WTC11 (cell line): Measurements from ENCODE around the gene IL7R. TPM values are rescaled to one million over a fixed set of nuclear protein-coding genes. Genes with fewer than 3 reads are reported as not detected.
"Not testable (repeated sequence)": the region's sequence is repeated elsewhere in the genome, so short reads cannot be mapped to it uniquely, and the experiment has no call there.

Source experiments
- ATAC-seq: fragments of 200-7000 bp; cut with Tn5 transposase; 2 replicates; pipeline ENCODE4 v1.10.0; 2021; ENCODE audit warnings: mild to moderate bottlenecking, moderate library complexity
- CTCF ChIA-PET: fragments of 300-600 bp; sonication (Branson Sonifier 250); formaldehyde crosslinking; loops from one replicate; lab custom pipeline; 2021; ENCODE audit warnings: antibody characterized with exemption; lab: Charles Lee
- POLR2A ChIA-PET: fragments of 350-600 bp; sonication (Branson Sonifier 250); formaldehyde crosslinking; loops from one replicate; lab custom pipeline; 2021; ENCODE audit warnings: antibody characterized with exemption; lab: Charles Lee
- DNase-seq: peaks from one replicate; pipeline ENCODE4 v3.0.0; 2021; ENCODE audit warnings: low spot score
- H3K27ac Mint-ChIP-seq: 2 replicates; pipeline ENCODE4 v1.8.0; 2021; ENCODE audit warnings: mixed read lengths
- H3K27me3 Mint-ChIP-seq: 2 replicates; pipeline ENCODE4 v1.8.0; 2021; ENCODE audit warnings: low read depth, mild to moderate bottlenecking, moderate library complexity, mixed read lengths
- H3K36me3 Mint-ChIP-seq: 2 replicates; pipeline ENCODE4 v1.8.0; 2021; ENCODE audit warnings: mixed read lengths
- H3K4me1 Mint-ChIP-seq: 2 replicates; pipeline ENCODE4 v1.8.0; 2022; ENCODE audit warnings: mixed read lengths
- H3K4me3 Mint-ChIP-seq: 2 replicates; pipeline ENCODE4 v1.8.0; 2021; ENCODE audit warnings: mild to moderate bottlenecking, moderate library complexity, mixed read lengths
- H3K9me3 Mint-ChIP-seq: 2 replicates; pipeline ENCODE4 v1.8.0; 2021; ENCODE audit warnings: mixed read lengths
- ATF6 ChIP-seq: sonication (generic); formaldehyde crosslinking; IDR thresholded peaks from 2 replicates; pipeline ENCODE4 v1.8.1; 2023; ENCODE audit warnings: mild to moderate bottlenecking, missing genetic modification reagents
- CTCF ChIP-seq: fragments of 200-600 bp; IDR thresholded peaks from 2 replicates; pipeline ENCODE4 v1.8.0; 2022; ENCODE audit warnings: antibody characterized with exemption
- E2F1 ChIP-seq: sonication (generic); formaldehyde crosslinking; IDR thresholded peaks from 2 replicates; pipeline ENCODE4 v1.8.0; 2022; ENCODE audit warnings: mild to moderate bottlenecking, missing genetic modification reagents
- ELF4 ChIP-seq: sonication (generic); formaldehyde crosslinking; IDR thresholded peaks from 2 replicates; pipeline ENCODE4 v1.8.1; 2022; ENCODE audit warnings: low read depth, mild to moderate bottlenecking, moderate library complexity, missing genetic modification reagents
- EMX1 ChIP-seq: fragments of 250-450 bp; sonication (Bioruptor Pico); IDR thresholded peaks from 2 replicates; pipeline ENCODE4 v1.8.0; 2021; ENCODE audit warnings: mild to moderate bottlenecking
- FOXJ3 ChIP-seq: sonication (generic); formaldehyde crosslinking; IDR thresholded peaks from 2 replicates; pipeline ENCODE4 v1.9.0; 2021; ENCODE audit warnings: missing genetic modification reagents, mild to moderate bottlenecking, borderline replicate concordance
- GTF2I ChIP-seq: fragments of 250-450 bp; sonication (Bioruptor Pico); conservative IDR thresholded peaks from 2 replicates; pipeline ENCODE4 v1.4.0; 2021; ENCODE audit warnings: mild to moderate bottlenecking
- HMGA2 ChIP-seq: fragments of 250-450 bp; sonication (Bioruptor Pico); IDR thresholded peaks from 2 replicates; pipeline ENCODE4 v1.4.0; 2021; ENCODE audit warnings: mild to moderate bottlenecking, moderate library complexity
- IRF2 ChIP-seq: sonication (generic); formaldehyde crosslinking; IDR thresholded peaks from 2 replicates; pipeline ENCODE4 v1.8.0; 2022; ENCODE audit warnings: low read depth, missing genetic modification reagents, borderline replicate concordance
- JAZF1 ChIP-seq: fragments of 250-450 bp; sonication (Bioruptor Pico); IDR thresholded peaks from 2 replicates; pipeline ENCODE4 v1.9.0; 2021; ENCODE audit warnings: moderate library complexity, mild to moderate bottlenecking, inconsistent platforms
- NFYB ChIP-seq: sonication (generic); formaldehyde crosslinking; conservative IDR thresholded peaks from 2 replicates; pipeline ENCODE4 v1.8.0; 2022; ENCODE audit warnings: low read depth, missing genetic modification reagents
- NR1H2 ChIP-seq: sonication (generic); formaldehyde crosslinking; IDR thresholded peaks from 2 replicates; pipeline ENCODE4 v1.9.0; 2021; ENCODE audit warnings: mild to moderate bottlenecking, moderate library complexity, missing genetic modification reagents
- NR3C1 ChIP-seq: sonication (generic); formaldehyde crosslinking; conservative IDR thresholded peaks from 2 replicates; pipeline ENCODE4 v1.8.1; 2023; ENCODE audit warnings: low read depth, mild to moderate bottlenecking, missing genetic modification reagents
- PREB ChIP-seq: sonication (generic); formaldehyde crosslinking; IDR thresholded peaks from 2 replicates; pipeline ENCODE4 v1.8.1; 2022; ENCODE audit warnings: mild to moderate bottlenecking, missing genetic modification reagents, moderate library complexity, borderline replicate concordance
- RELA ChIP-seq: sonication (generic); formaldehyde crosslinking; IDR thresholded peaks from 2 replicates; pipeline ENCODE4 v1.8.1; 2022; ENCODE audit warnings: missing genetic modification reagents, mild to moderate bottlenecking, borderline replicate concordance
- TEAD1 ChIP-seq: sonication (generic); formaldehyde crosslinking; IDR thresholded peaks from 2 replicates; pipeline ENCODE4 v1.8.0; 2022; ENCODE audit warnings: mild to moderate bottlenecking, missing genetic modification reagents
- TP53 ChIP-seq: sonication (generic); formaldehyde crosslinking; IDR thresholded peaks from 2 replicates; pipeline ENCODE4 v1.8.1; 2023; ENCODE audit warnings: mild to moderate bottlenecking, missing genetic modification reagents
- ZNF219 ChIP-seq: sonication (generic); formaldehyde crosslinking; IDR thresholded peaks from 2 replicates; pipeline ENCODE4 v1.8.0; 2023; ENCODE audit warnings: missing genetic modification reagents, mild to moderate bottlenecking, borderline replicate concordance
- ZNF263 ChIP-seq: sonication (generic); formaldehyde crosslinking; IDR thresholded peaks from 2 replicates; pipeline ENCODE4 v1.8.1; 2022; ENCODE audit warnings: low read depth, mild to moderate bottlenecking, moderate library complexity, missing genetic modification reagents
- ZNF671 ChIP-seq: fragments of 250-450 bp; sonication (Bioruptor Pico); IDR thresholded peaks from 2 replicates; pipeline ENCODE4 v1.8.0; 2021; ENCODE audit warnings: mild to moderate bottlenecking
- total RNA-seq: library from RNA; stranded (reverse); gene quantifications from 3 replicates; pipeline ENCODE4 v1.2.3, GENCODE V29; 2021

The IL7R gene
- total RNA-seq, 1 experiment from 2014 or later, result 0.57 TPM

GRCh38 chr5:35890021-35891020, 33.6 kb downstream of the IL7R start:
- Mint-ChIP-seq H3K4me1 (no peaks in the 10 kb centered on the region), H3K27me3 (no peaks in the 10 kb centered on the region), H3K27ac (no peak overlapping the region), H3K9me3 (peaks cover 16% of the 10 kb centered on the region), H3K36me3 (peaks cover 2% of the 10 kb centered on the region), H3K4me3 (no peak overlapping the region)
- no peak for ATAC-seq
- ChIA-PET CTCF (no interaction called here), POLR2A (no interaction called here)
- no peak for TF ChIP-seq NR3C1 (CRISPR knock-in tag)
- TF ChIP-seq HMGA2 (CRISPR knock-in tag), result no peak
- DNase-seq, result no peak

GRCh38 chr5:35892799-35893198, 36.1 kb downstream of the IL7R start:
- not testable (repeated sequence) for H3K27me3 Mint-ChIP-seq, H3K4me1 Mint-ChIP-seq, DNase-seq

GRCh38 chr5:35894131-35894530, 37.4 kb downstream of the IL7R start:
- Mint-ChIP-seq H3K27me3 (no peaks in the 10 kb centered on the region), H3K4me1 (no peaks in the 10 kb centered on the region), H3K27ac (no peak overlapping the region), H3K9me3 (peaks cover 16% of the 10 kb centered on the region), H3K36me3 (peaks cover 2% of the 10 kb centered on the region), H3K4me3 (no peak overlapping the region)
- CTCF ChIA-PET, result no interaction called here
- TF ChIP-seq CTCF, result no peak
- no peak for TF ChIP-seq ATF6 (CRISPR knock-in tag)
- no peak for TF ChIP-seq TEAD1
- no peak for TF ChIP-seq JAZF1 (CRISPR knock-in tag)
- TF ChIP-seq ELF4, result no peak
- ATAC-seq, result no peak
- no peak for DNase-seq
- POLR2A ChIA-PET, result no interaction called here

More at GRCh38 chr5:35892799-35893198, 36.1 kb downstream of the IL7R start:
- ATAC-seq, POLR2A ChIA-PET, H3K27ac Mint-ChIP-seq, H3K36me3 Mint-ChIP-seq, CTCF ChIA-PET, H3K4me3 Mint-ChIP-seq: not testable (repeated sequence)
- peaks cover 16% of the 10 kb centered on the region for H3K9me3 Mint-ChIP-seq

- ChIA-PET POLR2A (no interaction called here), CTCF (no interaction called here)
- H3K4me3 Mint-ChIP-seq, result no peak overlapping the region
- H3K36me3 Mint-ChIP-seq, result no peaks in the 10 kb centered on the region
- no peak overlapping the region for H3K27ac Mint-ChIP-seq
- no peaks in the 10 kb centered on the region for H3K27me3 Mint-ChIP-seq
- ATAC-seq, result no peak
- H3K4me1 Mint-ChIP-seq, result no peaks in the 10 kb centered on the region
- DNase-seq, result no peak
- peaks cover 4% of the 10 kb centered on the region for H3K9me3 Mint-ChIP-seq
- TF ChIP-seq IRF2 (CRISPR knock-in tag) (no peak), PREB (CRISPR knock-in tag) (no peak), ZNF219 (CRISPR knock-in tag) (no peak), ZNF671 (CRISPR knock-in tag) (no peak), GTF2I (CRISPR knock-in tag) (no peak), FOXJ3 (CRISPR knock-in tag) (no peak), EMX1 (no peak), NFYB (no peak), ZNF263 (CRISPR knock-in tag) (no peak), JAZF1 (CRISPR knock-in tag) (no peak), NR1H2 (no peak), RELA (CRISPR knock-in tag) (no peak), TP53 (CRISPR knock-in tag) (no peak), E2F1 (CRISPR knock-in tag) (no peak)
Observed at GRCh38 chr5:35898952-35899660, 42.4 kb downstream of the IL7R start.
